Loucy (cell line): ENCODE results near the gene LRRC45.

Source experiments
- CTCF ChIP-seq: fragments of 200-600 bp; sonication (generic); conservative IDR thresholded peaks from 2 replicates; pipeline ENCODE4 v1.5.1; 2014; ENCODE audit warnings: mild to moderate bottlenecking, antibody characterized with exemption, low read length
- EZH2phosphoT487 ChIP-seq: fragments of 200-600 bp; IDR thresholded peaks from 2 replicates; pipeline ENCODE4 v1.6.1; 2018; ENCODE audit warnings: antibody characterized with exemption, mild to moderate bottlenecking, moderate library complexity, borderline replicate concordance

DNA sequence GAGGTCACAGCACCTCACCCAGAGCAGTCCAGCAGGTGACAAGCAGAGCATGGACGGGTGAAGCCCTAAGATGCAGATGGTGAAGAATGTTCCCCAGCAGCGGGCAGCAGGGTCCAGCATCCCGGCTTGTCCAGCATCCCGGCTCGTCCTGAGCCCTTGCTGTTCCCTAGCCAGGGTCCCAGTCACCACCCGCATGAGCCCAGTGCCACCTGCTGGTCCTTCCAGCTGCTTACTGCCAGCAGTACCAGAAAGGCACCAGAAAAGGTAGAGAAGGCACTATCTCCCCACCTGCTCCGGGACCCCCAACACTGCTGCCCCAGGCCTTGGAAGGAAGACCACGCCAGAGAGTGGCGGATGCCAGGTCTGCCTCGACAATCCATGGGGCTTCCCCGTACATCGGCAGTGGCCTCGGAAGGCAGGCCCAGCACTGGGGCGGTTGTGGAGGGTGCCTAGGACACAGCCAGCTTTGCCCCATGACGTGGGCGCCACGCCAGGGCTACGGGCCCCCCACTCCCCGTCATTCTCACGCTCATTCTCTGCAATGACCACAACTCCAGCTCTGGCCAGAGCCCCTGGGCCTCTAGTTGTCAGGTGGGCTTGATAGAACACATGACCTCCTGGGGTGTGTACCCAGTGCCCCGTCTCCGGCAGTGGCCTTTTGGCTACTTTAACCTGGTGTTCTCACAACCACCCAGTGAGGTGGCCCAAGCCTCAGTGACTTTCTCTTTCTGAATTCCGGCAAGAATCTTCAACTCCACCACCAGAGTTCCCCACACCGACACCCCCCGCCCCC is 1.8 kb upstream of the LRRC45 start:
- no peak for TF ChIP-seq EZH2phosphoT487
- TF ChIP-seq CTCF: peak; percentile 84
